Esophagus squamous epithelium (tissue), 4 donors: ENCODE measurements around the gene PRRG2.

ENCODE experiments used
- POLR2A ChIP-seq, 4 donors: fragments of 450-650 bp; IDR thresholded peaks; one replicate each; pipeline ENCODE4 v1.6.1; 2017; ENCODE audit warnings: antibody characterized with exemption in 4 of 4, mild to moderate bottlenecking in 4 of 4, moderate library complexity in 3 of 4
- TF ChIP-seq, protein P1 (sequence below), 6 experiments: fragments of 450-650 bp in 4 of 6; fragments of 200-600 bp in 2 of 6; sonication (generic) in 2 of 6; IDR thresholded peaks; one replicate each; pipeline ENCODE4 v1.5.1; 2016 to 2019; ENCODE audit warnings: antibody characterized with exemption in 6 of 6, mild to moderate bottlenecking in 4 of 6, moderate library complexity in 4 of 6

DNA sequence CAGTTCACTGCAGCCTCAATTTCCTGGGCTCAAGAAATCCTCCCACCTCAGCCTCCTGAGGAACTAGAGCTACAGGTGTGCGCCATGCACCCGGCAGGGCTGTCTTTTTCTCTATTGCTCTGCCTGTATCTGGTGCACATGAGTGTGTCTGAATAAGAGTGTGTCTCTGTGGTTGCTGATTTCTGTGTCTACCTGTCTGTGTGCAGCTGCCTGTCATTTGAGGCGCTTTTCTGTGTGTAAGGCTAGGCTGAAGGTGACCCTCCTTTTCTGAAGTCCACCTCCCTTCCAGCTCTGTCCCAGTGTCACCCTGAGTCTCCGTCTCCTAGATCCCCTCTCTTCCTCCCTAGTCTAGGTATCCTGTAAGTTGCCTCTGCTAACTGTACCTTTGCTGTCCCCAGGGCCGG lies 8.4 kb downstream of the PRRG2 start:
- TF ChIP-seq, protein P1, sequence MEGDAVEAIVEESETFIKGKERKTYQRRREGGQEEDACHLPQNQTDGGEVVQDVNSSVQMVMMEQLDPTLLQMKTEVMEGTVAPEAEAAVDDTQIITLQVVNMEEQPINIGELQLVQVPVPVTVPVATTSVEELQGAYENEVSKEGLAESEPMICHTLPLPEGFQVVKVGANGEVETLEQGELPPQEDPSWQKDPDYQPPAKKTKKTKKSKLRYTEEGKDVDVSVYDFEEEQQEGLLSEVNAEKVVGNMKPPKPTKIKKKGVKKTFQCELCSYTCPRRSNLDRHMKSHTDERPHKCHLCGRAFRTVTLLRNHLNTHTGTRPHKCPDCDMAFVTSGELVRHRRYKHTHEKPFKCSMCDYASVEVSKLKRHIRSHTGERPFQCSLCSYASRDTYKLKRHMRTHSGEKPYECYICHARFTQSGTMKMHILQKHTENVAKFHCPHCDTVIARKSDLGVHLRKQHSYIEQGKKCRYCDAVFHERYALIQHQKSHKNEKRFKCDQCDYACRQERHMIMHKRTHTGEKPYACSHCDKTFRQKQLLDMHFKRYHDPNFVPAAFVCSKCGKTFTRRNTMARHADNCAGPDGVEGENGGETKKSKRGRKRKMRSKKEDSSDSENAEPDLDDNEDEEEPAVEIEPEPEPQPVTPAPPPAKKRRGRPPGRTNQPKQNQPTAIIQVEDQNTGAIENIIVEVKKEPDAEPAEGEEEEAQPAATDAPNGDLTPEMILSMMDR (IDR thresholded peaks at IDR 0.05): no peak
- no peak for TF ChIP-seq POLR2A (IDR thresholded peaks at IDR 0.05)
